SJCRH30 (cell line): ENCODE data around the gene DRGX. TPM values are rescaled to one million over a fixed set of nuclear protein-coding genes. Genes with fewer than 3 reads are reported as not detected.

ENCODE experiments used
- DNase-seq, 2 experiments: peaks; one replicate each; pipeline ENCODE4 v3.0.0-alpha.2; 2015 to 2020
- H3K27ac ChIP-seq: fragments of 250-450 bp; sonication (Bioruptor Pico); 2 replicates; pipeline ENCODE4 v1.5.1; 2020; ENCODE audit warnings: mild to moderate bottlenecking, moderate library complexity
- H3K27me3 ChIP-seq: fragments of 250-450 bp; sonication (Bioruptor Pico); 2 replicates; pipeline ENCODE4 v1.5.1; 2020; ENCODE audit warnings: mild to moderate bottlenecking, moderate library complexity
- H3K36me3 ChIP-seq: fragments of 250-450 bp; sonication (Bioruptor Pico); 2 replicates; pipeline ENCODE4 v1.5.1; 2020; ENCODE audit warnings: mild to moderate bottlenecking, moderate library complexity
- H3K4me1 ChIP-seq: fragments of 250-450 bp; sonication (Bioruptor Pico); 2 replicates; pipeline ENCODE4 v1.5.1; 2020; ENCODE audit warnings: mild to moderate bottlenecking, moderate library complexity
- H3K4me3 ChIP-seq: fragments of 250-450 bp; sonication (Bioruptor Pico); 2 replicates; pipeline ENCODE4 v1.5.1; 2020; ENCODE audit warnings: mild to moderate bottlenecking, moderate library complexity
- H3K9me3 ChIP-seq: fragments of 250-450 bp; sonication (Bioruptor Pico); replicated peaks from 2 replicates; pipeline ENCODE4 v1.5.1; 2020; ENCODE audit warnings: mild to moderate bottlenecking, moderate library complexity
- total RNA-seq: library from RNA; depleted of rRNA; stranded (reverse); fragments of >200 nt; shearing (Covaris generic); gene quantifications from 2 replicates; pipeline ENCODE4 v1.2.3, GENCODE V29; 2014

DRGX gene
- total RNA-seq, 1 experiment from 2014 or later = 17.8 TPM

- peaks cover 23% of the 10 kb centered on the region for H3K4me1 ChIP-seq
- no peaks in the 10 kb centered on the region for H3K36me3 ChIP-seq
- H3K9me3 ChIP-seq = peaks cover 5% of the 10 kb centered on the region; the same call in 1 of the 2 replicates
- H3K27me3 ChIP-seq = no peaks in the 10 kb centered on the region
- H3K4me3 ChIP-seq = no peak overlapping the region
- no peak overlapping the region for H3K27ac ChIP-seq
- DNase-seq = no peak
Observed at GRCh38 chr10:49353895-49354566, 41.9 kb downstream of the DRGX start.

DNA sequence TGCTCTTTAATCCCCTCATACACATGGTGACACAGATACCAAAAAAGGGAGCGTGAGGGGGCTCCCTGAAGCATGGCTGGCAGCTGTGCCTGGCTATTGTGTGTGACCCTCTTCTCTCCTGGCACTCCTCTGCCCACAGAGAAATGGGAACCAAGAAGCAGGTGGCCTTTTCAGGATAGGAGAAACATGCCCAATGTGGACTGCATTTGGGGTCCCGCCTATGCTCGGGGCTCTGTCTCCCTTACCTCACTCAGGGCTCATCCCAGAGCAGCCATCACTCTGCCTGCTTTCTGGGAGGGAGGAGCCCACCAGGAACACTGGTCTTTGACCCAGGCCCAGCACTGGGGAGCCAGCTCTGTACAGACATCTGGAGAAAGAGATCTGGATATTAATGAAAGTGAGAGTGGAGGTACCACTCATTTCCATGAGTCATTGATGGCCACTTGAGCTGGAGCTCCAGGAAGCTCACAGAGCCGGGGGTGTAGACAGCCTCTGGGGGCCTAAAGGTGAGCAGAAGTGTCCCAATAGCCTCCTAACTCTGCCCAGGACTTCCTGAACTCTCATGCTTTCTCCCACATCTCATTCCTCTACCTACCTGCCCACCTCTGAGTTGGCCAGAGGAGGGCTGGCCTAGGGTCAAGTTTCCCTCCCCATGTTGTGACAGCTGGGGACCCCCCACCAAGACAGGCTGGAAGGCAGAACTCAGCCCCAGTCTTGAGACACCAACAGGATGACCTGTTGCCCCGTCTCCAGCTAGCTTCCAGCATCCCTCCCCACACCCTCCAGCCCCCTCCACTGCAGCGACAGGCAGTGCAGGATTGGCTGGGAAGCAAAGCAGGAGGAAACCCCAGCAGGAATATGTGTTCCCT is 42.6 kb downstream of the DRGX start:
- no peak overlapping the region for H3K4me3 ChIP-seq
- peaks cover 22% of the 10 kb centered on the region for H3K4me1 ChIP-seq
- H3K27ac ChIP-seq = peak overlapping the region; percentile 53
- H3K36me3 ChIP-seq = no peaks in the 10 kb centered on the region
- no peaks in the 10 kb centered on the region for H3K9me3 ChIP-seq
- DNase-seq = peak; percentile 33 to 54
- H3K27me3 ChIP-seq = no peaks in the 10 kb centered on the region

DNA sequence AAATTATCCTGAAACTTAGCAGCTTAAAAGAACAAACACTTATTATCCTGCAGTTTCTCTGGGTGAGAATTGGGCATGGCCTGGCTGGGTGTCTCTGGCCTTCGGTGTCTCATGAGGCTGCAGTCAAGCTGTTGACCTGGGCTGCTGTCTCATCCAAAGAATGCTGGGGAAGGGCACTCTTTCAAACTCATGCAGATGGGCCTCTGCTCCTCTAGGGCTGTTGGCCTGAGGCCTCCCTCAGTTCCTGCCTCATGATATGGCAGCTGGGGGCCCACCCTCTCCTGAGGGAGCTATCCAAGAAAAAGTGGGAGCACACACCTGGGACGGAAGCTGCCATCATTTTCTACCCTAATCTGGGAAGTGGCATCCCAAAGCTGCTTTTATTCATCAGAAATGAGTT is 43.6 kb downstream of the DRGX start:
- Histone ChIP-seq H3K9me3 (no peaks in the 10 kb centered on the region), H3K4me3 (no peak overlapping the region), H3K27me3 (no peaks in the 10 kb centered on the region), H3K4me1 (peaks cover 22% of the 10 kb centered on the region), H3K27ac (no peak overlapping the region), H3K36me3 (no peaks in the 10 kb centered on the region)
- DNase-seq = no peak

GRCh38 chr10:49351669-49352068 is 44.2 kb downstream of the DRGX start:
- Histone ChIP-seq H3K4me1 (peaks cover 22% of the 10 kb centered on the region), H3K36me3 (no peaks in the 10 kb centered on the region)

DNA sequence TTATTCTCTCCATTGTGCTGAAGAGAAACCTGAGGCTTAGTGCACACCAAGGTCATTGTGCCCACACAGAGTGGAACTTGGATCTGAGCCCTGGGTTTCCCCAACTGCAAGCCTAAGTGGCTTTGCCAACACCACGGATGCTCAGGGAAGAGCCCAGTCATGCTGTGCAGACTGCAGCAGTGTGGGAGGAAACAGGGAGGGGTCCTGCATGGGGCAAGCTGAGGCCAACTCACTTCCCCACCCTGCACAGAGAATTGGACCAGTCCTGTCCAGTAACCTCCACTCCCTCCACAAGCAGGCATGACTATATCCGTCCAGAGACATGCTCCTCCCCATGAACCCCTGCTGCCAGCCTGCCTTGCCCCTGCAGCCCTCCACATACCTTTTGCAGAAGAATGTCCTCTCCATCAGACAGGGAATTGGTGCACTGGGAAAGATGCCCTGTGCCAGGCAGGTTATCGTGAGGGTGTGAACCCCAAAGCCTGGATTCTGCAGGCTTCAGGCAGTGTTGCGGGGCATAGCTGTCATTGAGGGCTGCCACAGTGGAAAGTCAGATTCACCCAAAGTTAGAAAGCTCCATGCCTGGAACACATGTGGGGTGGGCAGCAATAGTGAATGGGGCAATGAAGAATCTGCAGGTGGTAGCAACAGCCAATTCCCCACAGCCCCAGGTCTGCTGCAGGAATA is 44.9 kb downstream of the DRGX start:
- DNase-seq = no peak
- Histone ChIP-seq H3K27ac (no peak overlapping the region), H3K4me3 (no peak overlapping the region), H3K27me3 (no peaks in the 10 kb centered on the region), H3K36me3 (no peaks in the 10 kb centered on the region), H3K4me1 (peaks cover 22% of the 10 kb centered on the region), H3K9me3 (no peaks in the 10 kb centered on the region)

More at GRCh38 chr10:49351669-49352068, 44.2 kb downstream of the DRGX start:
- Histone ChIP-seq H3K27ac (no peak overlapping the region), H3K9me3 (no peaks in the 10 kb centered on the region), H3K27me3 (no peaks in the 10 kb centered on the region), H3K4me3 (no peak overlapping the region)
- DNase-seq = no peak

- peaks cover 22% of the 10 kb centered on the region for H3K4me1 ChIP-seq
- no peaks in the 10 kb centered on the region for H3K9me3 ChIP-seq
- no peak for DNase-seq
- no peaks in the 10 kb centered on the region for H3K27me3 ChIP-seq
- H3K4me3 ChIP-seq = no peak overlapping the region
- no peaks in the 10 kb centered on the region for H3K36me3 ChIP-seq
- H3K27ac ChIP-seq = no peak overlapping the region
Observed at GRCh38 chr10:49350138-49350537, 45.8 kb downstream of the DRGX start.

DNA sequence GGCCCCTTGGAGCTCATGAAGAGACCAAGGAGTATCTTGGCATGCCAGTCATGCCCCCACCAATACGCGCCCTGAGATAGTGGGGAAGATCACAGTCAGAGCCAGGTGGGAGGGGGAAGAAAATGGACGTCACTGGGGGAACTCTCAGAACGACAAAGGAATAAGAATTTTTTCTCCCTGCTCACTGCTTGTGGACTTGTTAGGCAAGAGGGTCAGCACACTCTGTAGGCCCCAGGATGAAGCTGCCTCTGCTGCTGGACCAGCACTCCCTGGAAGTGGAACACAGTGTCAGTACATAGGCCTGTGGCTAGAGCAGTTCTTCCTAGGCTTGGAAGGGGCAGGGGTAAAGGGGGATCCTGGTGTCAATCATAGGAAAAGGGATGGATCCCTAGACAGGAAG is 46.5 kb downstream of the DRGX start:
- DNase-seq = no peak
- Histone ChIP-seq H3K36me3 (no peaks in the 10 kb centered on the region), H3K4me3 (no peak overlapping the region), H3K27me3 (no peaks in the 10 kb centered on the region), H3K9me3 (no peaks in the 10 kb centered on the region), H3K27ac (no peak overlapping the region), H3K4me1 (peaks cover 21% of the 10 kb centered on the region)

- no peaks in the 10 kb centered on the region for H3K9me3 ChIP-seq
- H3K4me1 ChIP-seq = peaks cover 13% of the 10 kb centered on the region
- no peaks in the 10 kb centered on the region for H3K27me3 ChIP-seq
- no peak overlapping the region for H3K27ac ChIP-seq
- H3K4me3 ChIP-seq = no peak overlapping the region
- no peaks in the 10 kb centered on the region for H3K36me3 ChIP-seq
- no peak for DNase-seq
Observed at GRCh38 chr10:49348593-49348992, 47.3 kb downstream of the DRGX start.

DNA sequence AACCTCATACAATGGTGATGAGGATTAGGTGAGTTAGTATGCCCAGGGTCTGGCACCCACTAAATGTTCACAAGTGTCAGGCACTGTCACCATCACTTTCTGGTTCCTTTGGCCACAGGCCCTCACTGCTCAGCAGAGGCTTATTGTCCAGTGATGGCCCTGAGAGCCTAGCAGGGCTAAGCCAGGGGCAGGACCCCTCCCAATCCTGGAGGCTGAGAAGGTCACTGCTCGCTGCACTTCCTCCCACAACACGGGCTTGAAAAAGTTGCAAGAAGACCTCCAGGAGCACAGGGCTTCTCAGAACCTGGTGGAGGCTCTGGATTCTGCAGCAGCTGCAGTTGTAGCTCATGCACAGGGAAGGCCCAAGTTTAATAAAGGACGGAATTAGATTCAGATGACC is 48.1 kb downstream of the DRGX start:
- H3K4me1 ChIP-seq = peaks cover 6% of the 10 kb centered on the region
- H3K36me3 ChIP-seq = no peaks in the 10 kb centered on the region
- H3K27me3 ChIP-seq = no peaks in the 10 kb centered on the region
- no peak for DNase-seq
- H3K27ac ChIP-seq = no peak overlapping the region
- no peak overlapping the region for H3K4me3 ChIP-seq
- no peaks in the 10 kb centered on the region for H3K9me3 ChIP-seq

GRCh38 chr10:49347342-49347741 is 48.5 kb downstream of the DRGX start:
- Histone ChIP-seq H3K27me3 (no peaks in the 10 kb centered on the region), H3K9me3 (no peaks in the 10 kb centered on the region), H3K27ac (no peak overlapping the region), H3K4me1 (peaks cover under 1% of the 10 kb centered on the region), H3K4me3 (no peak overlapping the region), H3K36me3 (no peaks in the 10 kb centered on the region)
- DNase-seq = no peak

- H3K27ac ChIP-seq = no peak overlapping the region
- no peaks in the 10 kb centered on the region for H3K36me3 ChIP-seq
- H3K4me1 ChIP-seq = no peaks in the 10 kb centered on the region
- no peaks in the 10 kb centered on the region for H3K9me3 ChIP-seq
- DNase-seq = no peak
- H3K4me3 ChIP-seq = no peak overlapping the region
- H3K27me3 ChIP-seq = no peaks in the 10 kb centered on the region
Observed at GRCh38 chr10:49344840-49345239, 51.0 kb downstream of the DRGX start.

DNA sequence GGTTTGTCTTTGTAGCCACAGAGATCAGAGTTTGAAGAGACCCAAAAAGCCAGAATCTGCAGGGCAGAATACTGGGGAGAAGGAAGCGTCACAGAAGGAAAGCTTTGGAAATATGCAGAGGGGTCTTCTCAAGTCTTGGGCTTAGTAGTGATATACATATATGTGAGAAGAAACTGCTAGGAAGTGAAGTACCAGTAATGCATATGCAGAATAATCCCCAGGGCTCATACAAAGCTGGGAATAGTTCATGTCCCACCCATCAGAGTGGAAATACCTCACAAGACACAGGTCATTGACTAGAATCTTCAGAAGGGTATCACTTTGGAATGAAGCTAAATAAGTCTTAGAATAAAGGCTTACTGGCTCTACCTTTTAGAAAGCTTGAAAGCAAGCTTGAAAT is 57.3 kb downstream of the DRGX start:
- Histone ChIP-seq H3K9me3 (no peaks in the 10 kb centered on the region), H3K4me3 (no peak overlapping the region), H3K27ac (no peak overlapping the region), H3K27me3 (no peaks in the 10 kb centered on the region), H3K36me3 (no peaks in the 10 kb centered on the region), H3K4me1 (no peaks in the 10 kb centered on the region)
- no peak for DNase-seq

DNA sequence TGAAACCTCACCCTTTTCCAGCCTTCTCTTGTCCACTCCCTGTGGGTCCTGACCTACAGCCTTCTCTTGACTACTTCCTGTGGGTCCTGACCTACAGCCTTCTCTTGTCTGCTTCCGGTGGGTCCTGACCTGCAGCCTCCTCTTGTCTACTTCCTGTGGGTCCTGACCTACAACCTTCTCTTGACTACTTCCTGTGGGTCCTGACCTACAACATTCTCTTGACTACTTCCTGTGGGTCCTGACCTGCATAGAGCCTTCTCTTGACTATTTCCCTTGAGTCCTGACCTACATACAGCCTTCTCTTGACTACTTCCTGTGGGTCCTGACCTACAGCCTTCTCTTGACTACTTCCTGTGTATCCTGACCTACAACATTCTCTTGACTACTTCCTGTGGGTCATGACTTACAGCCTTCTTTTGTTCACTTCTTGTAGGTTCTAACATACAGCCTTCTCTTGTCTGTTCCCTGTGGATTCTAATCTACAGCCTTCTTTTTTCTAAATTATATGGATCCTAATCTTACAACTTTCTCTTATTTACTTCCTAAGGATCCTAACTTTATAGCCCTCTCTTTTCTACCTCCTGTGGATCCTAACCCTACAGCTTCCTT is 60.4 kb downstream of the DRGX start:
- Histone ChIP-seq H3K27me3 (no peaks in the 10 kb centered on the region), H3K4me3 (no peak overlapping the region), H3K36me3 (no peaks in the 10 kb centered on the region), H3K27ac (no peak overlapping the region), H3K9me3 (no peaks in the 10 kb centered on the region), H3K4me1 (no peaks in the 10 kb centered on the region)
- DNase-seq = no peak

DNA sequence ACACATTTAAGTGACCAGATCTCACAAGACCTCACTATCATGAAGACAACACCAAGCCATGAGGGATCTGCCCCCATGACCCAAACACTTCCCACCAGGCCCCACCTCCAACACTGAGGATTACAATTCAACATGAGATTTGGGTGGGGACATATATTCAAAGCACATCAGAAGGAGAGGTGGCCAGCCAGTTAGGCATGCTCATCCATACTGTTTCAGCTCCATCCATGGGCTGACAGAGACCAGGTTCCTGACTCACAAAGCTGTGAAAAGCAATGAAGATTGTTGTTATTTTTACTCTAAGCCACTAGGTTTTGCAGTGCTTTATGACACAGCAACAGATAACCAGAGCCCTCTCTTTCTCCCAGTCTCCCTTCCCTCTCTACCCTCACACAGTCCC is 60.9 kb downstream of the DRGX start:
- Histone ChIP-seq H3K9me3 (no peaks in the 10 kb centered on the region), H3K27me3 (no peaks in the 10 kb centered on the region), H3K27ac (no peak overlapping the region), H3K36me3 (no peaks in the 10 kb centered on the region), H3K4me3 (no peak overlapping the region), H3K4me1 (no peaks in the 10 kb centered on the region)
- no peak for DNase-seq

GRCh38 chr10:49333192-49333591 is 62.7 kb downstream of the DRGX start:
- no peak overlapping the region for H3K27ac ChIP-seq
- no peaks in the 10 kb centered on the region for H3K27me3 ChIP-seq
- H3K4me1 ChIP-seq = no peaks in the 10 kb centered on the region
- no peaks in the 10 kb centered on the region for H3K36me3 ChIP-seq
- no peaks in the 10 kb centered on the region for H3K9me3 ChIP-seq
- DNase-seq = no peak
- no peak overlapping the region for H3K4me3 ChIP-seq
